ENCODE results near the gene COLGALT1.

The COLGALT1 gene

DNA sequence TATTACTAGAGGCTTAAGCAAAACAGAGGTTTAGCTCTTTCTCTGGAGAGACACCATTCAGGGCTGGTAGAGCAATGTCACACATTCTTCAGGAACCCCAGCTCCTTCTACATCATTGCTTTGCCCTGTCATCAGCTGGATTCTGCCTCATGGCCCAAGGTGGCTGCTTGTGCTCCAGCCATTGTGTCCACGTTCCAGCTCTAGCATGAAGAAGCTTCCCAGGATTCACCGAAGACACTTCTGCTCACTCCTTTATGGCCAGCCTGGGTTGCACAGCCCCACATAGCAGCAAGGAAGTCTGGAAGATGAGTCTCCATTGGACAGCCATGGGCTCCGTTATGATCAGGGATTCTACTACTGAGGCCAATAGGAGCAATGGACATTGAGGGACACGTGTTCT is 30.8 kb upstream of the COLGALT1 start:
- ChIA-PET POLR2A (interaction anchor here (1.3 kb wide), 1 partner anchor 10 kb away, joined by 3 read pairs; no protein-coding TSS in a partner anchor), CTCF (interaction anchor here (0.8 kb wide), 1 partner anchor 29 kb away, joined by 3 read pairs; no protein-coding TSS in a partner anchor)
- TF ChIP-seq, protein P1, sequence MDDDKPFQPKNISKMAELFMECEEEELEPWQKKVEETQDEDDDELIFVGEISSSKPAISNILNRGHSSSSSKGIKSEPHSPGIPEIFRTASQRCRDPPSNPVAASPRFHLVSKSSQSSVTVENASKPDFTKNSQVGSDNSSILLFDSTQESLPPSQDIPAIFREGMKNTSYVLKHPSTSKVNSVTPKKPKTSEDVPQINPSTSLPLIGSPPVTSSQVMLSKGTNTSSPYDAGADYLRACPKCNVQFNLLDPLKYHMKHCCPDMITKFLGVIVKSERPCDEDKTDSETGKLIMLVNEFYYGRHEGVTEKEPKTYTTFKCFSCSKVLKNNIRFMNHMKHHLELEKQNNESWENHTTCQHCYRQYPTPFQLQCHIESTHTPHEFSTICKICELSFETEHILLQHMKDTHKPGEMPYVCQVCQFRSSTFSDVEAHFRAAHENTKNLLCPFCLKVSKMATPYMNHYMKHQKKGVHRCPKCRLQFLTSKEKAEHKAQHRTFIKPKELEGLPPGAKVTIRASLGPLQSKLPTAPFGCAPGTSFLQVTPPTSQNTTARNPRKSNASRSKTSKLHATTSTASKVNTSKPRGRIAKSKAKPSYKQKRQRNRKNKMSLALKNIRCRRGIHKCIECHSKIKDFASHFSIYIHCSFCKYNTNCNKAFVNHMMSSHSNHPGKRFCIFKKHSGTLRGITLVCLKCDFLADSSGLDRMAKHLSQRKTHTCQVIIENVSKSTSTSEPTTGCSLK (tag by site-specific recombination; IDR thresholded peaks at IDR 0.05), result no peak
- no peak for TF ChIP-seq ZBTB7A (tag by site-specific recombination; IDR thresholded peaks at IDR 0.05; ENCODE audit: low read depth)
- peak; percentile 59 for TF ChIP-seq SETDB1 (IDR thresholded peaks at IDR 0.05; ENCODE audit: insufficient read length, low read length)
- TF ChIP-seq, protein P2, sequence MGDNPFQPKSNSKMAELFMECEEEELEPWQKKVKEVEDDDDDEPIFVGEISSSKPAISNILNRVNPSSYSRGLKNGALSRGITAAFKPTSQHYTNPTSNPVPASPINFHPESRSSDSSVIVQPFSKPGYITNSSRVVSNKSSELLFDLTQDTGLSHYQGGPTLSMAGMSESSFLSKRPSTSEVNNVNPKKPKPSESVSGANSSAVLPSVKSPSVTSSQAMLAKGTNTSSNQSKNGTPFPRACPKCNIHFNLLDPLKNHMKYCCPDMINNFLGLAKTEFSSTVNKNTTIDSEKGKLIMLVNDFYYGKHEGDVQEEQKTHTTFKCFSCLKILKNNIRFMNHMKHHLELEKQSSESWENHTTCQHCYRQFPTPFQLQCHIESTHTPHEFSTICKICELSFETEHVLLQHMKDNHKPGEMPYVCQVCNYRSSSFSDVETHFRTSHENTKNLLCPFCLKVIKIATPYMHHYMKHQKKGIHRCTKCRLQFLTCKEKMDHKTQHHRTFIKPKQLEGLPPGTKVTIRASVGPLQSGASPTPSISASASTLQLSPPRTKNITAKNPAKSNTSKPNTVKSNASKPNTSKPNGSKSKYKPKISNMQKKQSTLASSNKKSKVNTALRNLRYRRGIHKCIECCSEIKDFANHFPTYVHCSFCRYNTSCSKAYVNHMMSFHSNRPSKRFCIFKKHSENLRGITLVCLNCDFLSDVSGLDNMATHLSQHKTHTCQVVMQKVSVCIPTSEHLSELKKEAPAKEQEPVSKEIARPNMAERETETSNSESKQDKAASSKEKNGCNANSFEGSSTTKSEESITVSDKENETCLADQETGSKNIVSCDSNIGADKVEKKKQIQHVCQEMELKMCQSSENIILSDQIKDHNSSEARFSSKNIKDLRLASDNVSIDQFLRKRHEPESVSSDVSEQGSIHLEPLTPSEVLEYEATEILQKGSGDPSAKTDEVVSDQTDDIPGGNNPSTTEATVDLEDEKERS (tag by site-specific recombination; IDR thresholded peaks at IDR 0.05), result peak; percentile 99
- no peak for TF ChIP-seq ZNF837 (tag by site-specific recombination; IDR thresholded peaks at IDR 0.05)
- TF ChIP-seq, protein P3, sequence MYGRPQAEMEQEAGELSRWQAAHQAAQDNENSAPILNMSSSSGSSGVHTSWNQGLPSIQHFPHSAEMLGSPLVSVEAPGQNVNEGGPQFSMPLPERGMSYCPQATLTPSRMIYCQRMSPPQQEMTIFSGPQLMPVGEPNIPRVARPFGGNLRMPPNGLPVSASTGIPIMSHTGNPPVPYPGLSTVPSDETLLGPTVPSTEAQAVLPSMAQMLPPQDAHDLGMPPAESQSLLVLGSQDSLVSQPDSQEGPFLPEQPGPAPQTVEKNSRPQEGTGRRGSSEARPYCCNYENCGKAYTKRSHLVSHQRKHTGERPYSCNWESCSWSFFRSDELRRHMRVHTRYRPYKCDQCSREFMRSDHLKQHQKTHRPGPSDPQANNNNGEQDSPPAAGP (tag by site-specific recombination; IDR thresholded peaks at IDR 0.05), result 0 out of 2 replicates have a peak, but pooled peaks have one; percentile 32
- TF ChIP-seq ZNF473 (tag by site-specific recombination; IDR thresholded peaks at IDR 0.05), result no peak
- TF ChIP-seq ZNF184 (tag by site-specific recombination; IDR thresholded peaks at IDR 0.05), result no peak
- TF ChIP-seq, protein P4, sequence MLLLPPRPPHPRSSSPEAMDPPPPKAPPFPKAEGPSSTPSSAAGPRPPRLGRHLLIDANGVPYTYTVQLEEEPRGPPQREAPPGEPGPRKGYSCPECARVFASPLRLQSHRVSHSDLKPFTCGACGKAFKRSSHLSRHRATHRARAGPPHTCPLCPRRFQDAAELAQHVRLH (tag by site-specific recombination; IDR thresholded peaks at IDR 0.05), result peak; percentile 90
- no peak for TF ChIP-seq WT1 (tag by site-specific recombination; IDR thresholded peaks at IDR 0.05)
- TF ChIP-seq ZNF561 (tag by site-specific recombination; IDR thresholded peaks at IDR 0.05; ENCODE audit: borderline replicate concordance), result no peak
- TF ChIP-seq SP7 (tag by site-specific recombination; IDR thresholded peaks at IDR 0.05), result 0 out of 2 replicates have a peak, but pooled peaks have one; percentile 18
- no peak for TF ChIP-seq ZNF433 (tag by site-specific recombination; IDR thresholded peaks at IDR 0.05; ENCODE audit: low read depth)
- 0 out of 2 replicates have a peak, but pooled peaks have one; percentile 22 for TF ChIP-seq TRIM28 (IDR thresholded peaks at IDR 0.05; ENCODE audit: borderline replicate concordance, low read length)
- TF ChIP-seq SP3 (tag by site-specific recombination; IDR thresholded peaks at IDR 0.05), result no peak
- peak; percentile 53; the same call in 1 of the 2 replicates for TF ChIP-seq KLF8 (tag by site-specific recombination; IDR thresholded peaks at IDR 0.05)
- TF ChIP-seq, protein P5, sequence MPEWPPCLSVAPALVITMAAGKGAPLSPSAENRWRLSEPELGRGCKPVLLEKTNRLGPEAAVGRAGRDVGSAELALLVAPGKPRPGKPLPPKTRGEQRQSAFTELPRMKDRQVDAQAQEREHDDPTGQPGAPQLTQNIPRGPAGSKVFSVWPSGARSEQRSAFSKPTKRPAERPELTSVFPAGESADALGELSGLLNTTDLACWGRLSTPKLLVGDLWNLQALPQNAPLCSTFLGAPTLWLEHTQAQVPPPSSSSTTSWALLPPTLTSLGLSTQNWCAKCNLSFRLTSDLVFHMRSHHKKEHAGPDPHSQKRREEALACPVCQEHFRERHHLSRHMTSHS (tag by site-specific recombination; IDR thresholded peaks at IDR 0.05), result no peak
- TF ChIP-seq, protein P6, sequence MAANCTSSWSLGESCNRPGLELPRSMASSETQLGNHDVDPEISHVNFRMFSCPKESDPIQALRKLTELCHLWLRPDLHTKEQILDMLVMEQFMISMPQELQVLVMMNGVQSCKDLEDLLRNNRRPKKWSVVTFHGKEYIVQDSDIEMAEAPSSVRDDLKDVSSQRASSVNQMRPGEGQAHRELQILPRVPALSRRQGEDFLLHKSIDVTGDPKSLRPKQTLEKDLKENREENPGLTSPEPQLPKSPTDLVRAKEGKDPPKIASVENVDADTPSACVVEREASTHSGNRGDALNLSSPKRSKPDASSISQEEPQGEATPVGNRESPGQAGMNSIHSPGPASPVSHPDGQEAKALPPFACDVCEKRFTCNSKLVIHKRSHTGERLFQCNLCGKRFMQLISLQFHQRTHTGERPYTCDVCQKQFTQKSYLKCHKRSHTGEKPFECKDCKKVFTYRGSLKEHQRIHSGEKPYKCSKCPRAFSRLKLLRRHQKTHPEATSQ (tag by site-specific recombination; IDR thresholded peaks at IDR 0.05), result 0 out of 2 replicates have a peak, but pooled peaks have one; percentile 50
- Histone ChIP-seq H3K4me1 (ENCODE audit: control insufficient read depth, insufficient read depth, low read length) (no peaks in the 10 kb centered on the region), H3K27ac (ENCODE audit: extremely low read depth, low read depth, low read length) (no peak overlapping the region), H3K4me3 (ENCODE audit: low read depth, low read length) (no peak overlapping the region), H3K9me3 (ENCODE audit: control insufficient read depth, insufficient read depth, low read depth, low read length) (no peaks in the 10 kb centered on the region), H3K36me3 (ENCODE audit: control insufficient read depth in 2 of 2, insufficient read depth in 1 of 2, low read length in 2 of 2) (peaks cover 0 to 4% of the 10 kb centered on the region in 2 experiments; a peak in 2 of 3 replicates)
